GM18505 (cell line): ENCODE results near the gene EFNA1.

Source experiments
- ATAC-seq: cut with Tn5 transposase; IDR thresholded peaks from one replicate; pipeline ENCODE4 v1.9.1; 2021; ENCODE audit not compliant: unreplicated experiment
- POLR2A ChIP-seq: IDR thresholded peaks from 4 replicates; pipeline ENCODE4 v1.6.1; 2011; ENCODE audit warnings: borderline replicate concordance; ENCODE audit not compliant: insufficient read depth, insufficient read length; ENCODE audit errors: extremely low read depth

The EFNA1 gene

GRCh38 chr1:155122308-155122707 lies 5.4 kb upstream of the EFNA1 start:
- no peak for TF ChIP-seq POLR2A
- no peak for ATAC-seq

GRCh38 chr1:155123801-155124200 lies 3.9 kb upstream of the EFNA1 start:
- TF ChIP-seq POLR2A, result no peak
- ATAC-seq, result no peak

DNA sequence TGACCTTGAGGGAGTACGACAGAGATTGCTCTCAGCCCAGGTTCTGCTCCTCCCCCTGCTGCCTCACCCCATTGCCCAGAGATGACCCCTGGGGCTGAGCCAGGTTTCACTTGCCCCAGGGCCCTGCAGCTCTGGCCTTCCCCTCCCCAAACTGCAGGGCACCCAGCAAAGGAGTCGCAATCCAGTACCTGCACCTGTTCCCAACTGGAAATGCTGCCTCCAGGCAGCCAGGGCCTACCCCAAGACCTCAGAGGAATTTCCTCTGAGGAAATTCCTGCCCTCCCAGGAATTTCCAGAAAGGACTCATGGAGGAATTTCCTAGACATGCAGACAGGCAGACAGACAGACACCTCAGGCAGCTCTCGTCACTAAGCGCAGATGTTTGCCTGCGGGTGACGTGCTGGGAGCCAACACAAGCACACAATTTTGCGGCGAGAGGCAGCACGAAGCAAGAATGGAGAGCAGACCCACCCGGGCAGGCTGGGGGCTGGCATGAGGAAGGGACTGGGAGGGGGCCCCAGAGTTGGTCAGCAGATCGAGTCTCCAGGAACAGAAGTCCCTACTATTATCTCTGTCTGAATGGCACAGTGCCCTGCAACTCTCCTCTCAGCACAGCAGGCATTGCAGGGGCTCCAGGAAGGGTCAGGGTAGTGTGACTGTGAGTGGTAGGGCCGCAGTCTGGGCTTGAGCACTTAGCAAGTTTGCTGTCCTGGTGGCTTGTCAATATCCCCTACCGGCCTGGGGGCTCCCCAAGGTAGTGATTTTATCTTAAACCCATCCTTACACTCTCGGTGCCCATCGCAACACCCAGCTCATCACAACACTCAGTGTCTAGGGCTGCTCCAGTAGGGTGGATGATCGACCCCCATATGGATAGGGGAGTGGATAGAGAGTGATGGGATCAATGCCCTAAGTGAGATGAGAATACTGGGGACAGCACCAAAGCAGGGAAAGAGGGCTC lies 2.9 kb upstream of the EFNA1 start:
- no peak for ATAC-seq

GRCh38 chr1:155125511-155125945 lies 2.1 kb upstream of the EFNA1 start:
- TF ChIP-seq POLR2A, result no peak
- no peak for ATAC-seq

More for the DNA sequence above, 2.9 kb upstream of the EFNA1 start:
- no peak for TF ChIP-seq POLR2A

- no peak for TF ChIP-seq POLR2A
- ATAC-seq, result no peak
Measured at GRCh38 chr1:155125946-155126555, 1.6 kb upstream of the EFNA1 start.

DNA sequence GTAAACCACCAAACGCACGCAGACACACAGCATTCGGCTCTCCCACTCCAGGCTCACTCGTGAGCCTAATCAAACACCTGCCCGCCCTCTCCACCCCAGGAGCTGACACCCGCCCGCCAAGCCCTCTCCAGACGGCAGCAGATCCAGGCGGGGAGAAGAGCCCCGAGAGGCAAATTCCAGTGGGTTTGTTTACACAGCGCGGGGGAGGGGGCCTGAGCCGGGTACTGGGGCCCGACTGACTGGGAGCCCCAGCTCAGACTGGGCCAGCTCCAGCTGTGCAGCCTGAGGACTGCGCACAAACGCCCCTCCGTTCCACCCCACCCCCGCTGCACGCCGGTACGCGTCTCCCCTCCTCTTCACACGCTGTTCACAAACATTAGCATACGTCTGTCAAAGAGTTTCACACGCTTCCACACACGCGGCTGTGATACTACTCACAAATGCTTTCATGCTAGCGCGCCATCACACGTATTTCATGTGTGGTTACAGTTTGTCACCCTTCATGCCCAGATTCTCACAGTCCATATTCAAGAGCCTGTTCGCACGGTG lies 1.0 kb upstream of the EFNA1 start:
- no peak for TF ChIP-seq POLR2A
- no peak for ATAC-seq

DNA sequence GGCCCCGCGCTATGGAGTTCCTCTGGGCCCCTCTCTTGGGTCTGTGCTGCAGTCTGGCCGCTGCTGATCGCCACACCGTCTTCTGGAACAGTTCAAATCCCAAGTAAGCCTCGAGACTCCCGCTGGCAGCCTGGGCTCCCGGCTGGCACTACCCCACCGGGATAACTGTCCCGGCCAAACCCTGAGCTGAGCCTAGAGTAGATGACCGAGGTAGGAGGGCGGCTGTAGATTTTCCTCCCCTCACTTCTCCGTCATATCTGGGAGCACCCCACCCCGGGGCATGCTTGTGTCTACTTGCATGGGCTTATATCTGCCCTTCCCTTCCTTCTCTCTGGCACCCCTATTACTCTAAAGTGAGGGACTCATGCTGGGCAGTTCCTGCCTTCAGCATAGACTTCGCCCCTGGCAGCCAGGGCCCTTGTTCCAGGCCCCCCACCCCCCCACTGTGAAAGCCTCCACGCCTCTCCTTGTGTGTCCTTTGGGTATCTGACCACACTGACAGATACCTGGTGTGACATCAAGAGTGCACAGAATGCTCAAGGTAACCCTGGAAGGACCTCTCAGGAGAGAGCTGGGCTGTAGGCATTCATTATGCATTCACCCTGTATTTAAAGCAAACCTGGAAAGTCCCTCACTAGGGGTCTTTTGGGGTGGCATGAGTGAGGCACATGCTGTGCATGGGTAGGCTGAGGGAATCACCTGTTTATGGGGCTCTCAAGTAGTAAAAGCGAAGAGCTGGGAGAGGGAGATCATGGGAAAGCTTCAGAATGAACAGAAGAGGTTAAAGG lies 485 bp downstream of the EFNA1 start:
- no peak for TF ChIP-seq POLR2A
- no peak for ATAC-seq

GRCh38 chr1:155128755-155129473 lies 1.2 kb downstream of the EFNA1 start:
- TF ChIP-seq POLR2A, result no peak
- no peak for ATAC-seq

- TF ChIP-seq POLR2A, result no peak
- no peak for ATAC-seq
Measured at GRCh38 chr1:155130272-155131006, 2.8 kb downstream of the EFNA1 start.

- no peak for TF ChIP-seq POLR2A
- ATAC-seq, result no peak
Measured at GRCh38 chr1:155131285-155131684, 3.6 kb downstream of the EFNA1 start.

DNA sequence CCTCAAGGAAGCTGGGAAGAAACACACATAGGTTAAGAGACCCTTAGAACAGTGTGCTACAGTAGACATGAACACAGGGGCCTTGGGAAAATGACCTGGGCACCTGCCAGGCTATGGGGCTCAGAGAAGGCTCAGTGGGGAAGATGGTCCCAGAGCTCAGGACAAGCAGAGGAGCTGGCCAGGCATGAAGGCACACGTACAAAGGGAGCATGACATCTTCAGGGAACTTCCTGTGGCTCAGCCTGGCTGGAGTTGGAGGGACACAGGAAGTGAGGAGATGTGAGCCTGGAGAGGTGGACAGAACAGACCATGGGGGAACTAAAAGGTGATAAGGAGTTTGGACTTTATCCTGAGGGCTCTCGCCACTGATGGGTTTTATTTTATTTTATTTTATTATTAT lies 4.2 kb downstream of the EFNA1 start:
- ATAC-seq, result no peak
- TF ChIP-seq POLR2A, result no peak

DNA sequence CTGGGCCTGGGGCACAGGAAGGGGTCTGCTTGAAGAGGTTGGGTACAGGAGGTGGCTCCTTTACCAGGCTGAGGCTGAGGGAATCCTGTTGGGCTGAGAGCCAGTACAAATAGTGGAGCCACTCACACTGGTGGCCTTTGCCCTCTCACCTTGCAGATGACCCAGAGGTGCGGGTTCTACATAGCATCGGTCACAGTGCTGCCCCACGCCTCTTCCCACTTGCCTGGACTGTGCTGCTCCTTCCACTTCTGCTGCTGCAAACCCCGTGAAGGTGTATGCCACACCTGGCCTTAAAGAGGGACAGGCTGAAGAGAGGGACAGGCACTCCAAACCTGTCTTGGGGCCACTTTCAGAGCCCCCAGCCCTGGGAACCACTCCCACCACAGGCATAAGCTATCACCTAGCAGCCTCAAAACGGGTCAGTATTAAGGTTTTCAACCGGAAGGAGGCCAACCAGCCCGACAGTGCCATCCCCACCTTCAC lies 6.2 kb downstream of the EFNA1 start:
- no peak for ATAC-seq
- TF ChIP-seq POLR2A, result no peak

GRCh38 chr1:155134322-155134721 lies 6.6 kb downstream of the EFNA1 start:
- no peak for TF ChIP-seq POLR2A
- ATAC-seq, result no peak
